GM21529 (cell line): ENCODE data around the gene TMEM52.
"Not testable (repeated sequence)": the region's sequence is repeated elsewhere in the genome, so short reads cannot be mapped to it uniquely, and the experiment has no call there.

Experiments
- ATAC-seq: cut with Tn5 transposase; IDR thresholded peaks from one replicate; pipeline ENCODE4 v1.9.1; 2021; ENCODE audit not compliant: unreplicated experiment

TMEM52 gene

DNA sequence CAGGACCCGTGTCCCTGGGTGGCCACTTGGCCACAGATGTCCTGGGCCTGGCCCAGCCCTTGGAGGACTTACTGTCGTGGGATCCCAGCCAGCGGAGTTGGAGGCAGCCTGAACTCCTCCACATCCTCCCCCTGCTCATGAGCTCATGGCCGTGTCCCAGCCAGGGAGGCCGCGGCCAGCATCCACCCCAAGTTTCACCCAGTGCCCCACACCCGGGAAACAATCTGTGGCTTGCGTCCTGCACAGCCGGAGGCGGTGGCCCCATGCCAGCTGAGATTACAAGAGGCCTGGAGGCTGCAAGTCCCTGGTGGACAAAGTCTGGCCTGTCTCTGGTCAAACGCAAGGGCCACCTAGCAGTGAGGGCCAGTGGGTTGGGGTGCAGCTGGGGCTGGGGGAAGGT, 27.5 kb upstream of the TMEM52 start:
- ATAC-seq = no peak

DNA sequence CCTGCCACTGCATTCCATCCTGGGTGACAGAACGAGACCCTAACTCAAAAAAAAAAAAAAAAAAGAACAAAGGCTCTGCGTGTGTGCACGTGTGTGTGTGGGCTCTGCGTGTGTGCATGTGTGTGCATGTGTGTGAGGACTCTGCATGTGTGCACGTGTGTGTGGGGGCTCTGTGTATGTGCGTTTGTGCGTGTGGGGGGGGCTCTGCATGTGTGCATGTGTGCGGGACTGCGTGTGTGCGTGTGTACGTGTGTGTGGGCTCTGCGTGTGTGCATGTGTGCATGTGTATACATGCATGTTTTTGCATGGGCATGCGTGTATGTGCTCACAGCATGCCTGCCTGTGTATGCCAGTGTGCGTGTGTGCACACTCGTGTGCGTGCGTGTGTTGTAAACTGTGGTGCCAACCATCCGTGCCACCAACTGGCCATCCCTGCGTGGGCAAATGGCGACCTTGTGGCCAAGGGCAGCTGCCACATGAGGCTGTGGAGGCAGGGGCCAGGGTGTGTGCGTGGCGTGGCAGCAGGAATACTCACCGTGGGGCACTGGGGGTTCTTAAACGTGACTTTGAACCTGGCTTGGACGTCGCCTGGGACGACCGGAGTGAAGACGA, 26.8 kb upstream of the TMEM52 start:
- ATAC-seq = no peak

DNA sequence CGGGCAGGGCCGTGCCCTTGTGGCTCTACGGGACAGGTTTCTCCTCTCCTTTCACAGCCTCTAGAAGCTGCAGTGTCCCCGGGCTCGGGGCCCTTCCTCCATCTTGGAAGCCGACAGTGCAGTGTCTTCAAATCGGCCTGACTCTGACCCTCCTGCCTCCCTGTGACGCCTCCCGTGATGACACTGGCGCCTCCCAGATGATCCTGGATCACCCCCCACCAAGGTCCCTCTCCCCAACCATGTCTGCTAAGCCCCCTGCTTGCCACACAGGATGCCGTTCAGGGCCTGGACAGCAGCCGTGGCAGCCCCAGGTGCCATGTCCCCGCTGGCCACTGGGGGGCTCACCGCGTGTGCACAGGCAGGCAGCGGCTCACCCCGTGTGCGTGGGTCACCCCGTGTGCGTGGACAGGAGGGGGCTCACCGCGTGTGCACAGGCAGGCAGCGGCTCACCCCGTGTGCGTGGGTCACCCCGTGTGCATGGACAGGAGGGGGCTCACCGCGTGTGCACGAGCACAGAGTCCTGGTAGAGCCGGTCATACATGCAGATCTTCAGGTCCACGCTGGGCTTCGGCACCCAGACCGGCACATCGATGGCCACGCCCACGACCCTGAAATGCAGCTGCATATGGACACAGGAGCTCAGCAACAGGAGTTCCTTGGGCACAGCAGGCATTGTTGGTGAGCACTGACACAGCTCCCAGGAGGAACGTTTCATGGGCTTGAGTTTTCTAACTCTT, 24.9 kb upstream of the TMEM52 start:
- no peak for ATAC-seq

DNA sequence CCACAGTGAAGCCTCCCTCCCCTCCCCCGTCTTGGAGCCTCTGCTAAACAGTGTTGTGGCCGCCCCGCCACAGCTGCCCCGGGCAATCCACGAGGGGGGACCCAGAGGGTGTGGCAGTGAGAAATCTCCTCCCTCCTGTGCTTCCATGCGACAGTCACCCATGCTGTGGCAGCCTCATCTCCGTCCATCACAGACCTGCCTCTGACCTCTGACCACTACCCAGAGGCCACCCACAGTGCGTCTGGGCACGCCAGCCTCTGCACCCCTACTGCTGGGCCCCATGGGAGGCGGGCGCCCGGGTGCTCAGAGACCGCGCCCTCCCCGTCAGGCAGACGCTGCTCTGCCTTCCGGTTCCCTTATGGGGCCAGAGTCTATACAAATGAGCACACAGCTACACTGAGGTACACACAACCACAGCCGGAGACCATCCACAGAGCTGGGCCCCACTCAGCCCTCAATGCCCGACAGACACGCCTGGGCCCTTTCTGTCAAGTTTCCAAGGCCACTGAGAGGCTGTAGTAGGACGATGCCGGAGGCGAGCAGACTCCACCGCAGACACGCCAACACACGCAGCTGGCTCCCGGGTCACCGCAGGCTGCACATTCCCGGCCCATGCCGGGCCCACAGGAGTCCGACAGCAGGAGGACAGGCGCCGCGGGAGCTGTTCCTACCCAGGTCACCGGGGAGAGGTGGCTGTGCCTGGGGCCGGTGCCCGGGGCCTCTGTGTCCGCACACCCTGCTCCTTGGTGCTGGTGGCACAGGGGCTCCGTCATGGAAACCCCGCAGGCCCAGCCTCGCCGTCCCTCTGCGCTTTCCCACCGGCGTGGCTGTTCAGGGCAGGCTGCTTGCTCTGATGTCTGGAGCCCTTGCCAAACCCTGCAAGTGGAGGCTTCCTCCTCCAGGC, 23.9 kb upstream of the TMEM52 start:
- ATAC-seq = no peak

DNA sequence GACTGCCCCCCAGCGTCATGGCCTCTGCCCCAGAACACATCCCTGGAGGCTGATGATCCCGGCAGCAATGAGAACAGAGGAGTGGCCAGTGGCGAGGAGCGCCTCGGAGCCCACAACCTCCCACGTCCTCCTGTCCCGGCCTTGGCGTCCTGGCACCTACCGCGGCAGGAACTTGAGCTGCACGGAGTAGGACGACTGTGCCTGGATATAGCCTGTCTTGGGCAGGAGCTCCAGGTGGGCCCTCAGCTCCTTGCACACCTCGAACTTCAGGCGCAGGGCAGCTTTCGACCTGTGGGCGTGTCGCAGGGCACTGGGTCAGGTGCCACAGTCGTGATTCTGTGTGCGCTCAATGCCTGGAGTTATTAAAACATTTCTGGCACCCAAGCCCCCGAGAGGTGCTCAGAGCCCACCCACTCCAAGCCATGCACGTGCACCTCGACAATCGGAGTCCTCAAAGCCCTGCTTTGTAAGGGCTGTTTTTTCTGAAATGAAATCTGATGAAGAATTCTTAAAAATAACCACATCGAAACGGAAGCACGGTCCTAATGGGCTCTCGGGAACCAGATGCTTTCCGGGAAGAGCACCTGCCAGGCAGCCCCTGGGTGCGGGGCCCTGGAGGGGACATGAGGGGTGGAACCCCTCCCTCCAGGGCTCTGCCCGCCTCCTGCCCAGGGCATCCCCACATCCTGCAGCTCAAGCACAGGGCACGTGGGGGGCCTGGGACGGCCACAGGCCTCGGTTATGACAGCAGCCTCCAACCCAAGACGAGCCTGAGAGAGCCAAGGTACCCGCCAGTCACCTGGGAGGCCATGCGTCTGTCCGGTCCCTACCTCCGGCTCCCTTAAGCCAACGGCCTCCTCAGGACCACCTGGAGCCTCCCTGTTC, 23.0 kb upstream of the TMEM52 start:
- ATAC-seq = no peak

DNA sequence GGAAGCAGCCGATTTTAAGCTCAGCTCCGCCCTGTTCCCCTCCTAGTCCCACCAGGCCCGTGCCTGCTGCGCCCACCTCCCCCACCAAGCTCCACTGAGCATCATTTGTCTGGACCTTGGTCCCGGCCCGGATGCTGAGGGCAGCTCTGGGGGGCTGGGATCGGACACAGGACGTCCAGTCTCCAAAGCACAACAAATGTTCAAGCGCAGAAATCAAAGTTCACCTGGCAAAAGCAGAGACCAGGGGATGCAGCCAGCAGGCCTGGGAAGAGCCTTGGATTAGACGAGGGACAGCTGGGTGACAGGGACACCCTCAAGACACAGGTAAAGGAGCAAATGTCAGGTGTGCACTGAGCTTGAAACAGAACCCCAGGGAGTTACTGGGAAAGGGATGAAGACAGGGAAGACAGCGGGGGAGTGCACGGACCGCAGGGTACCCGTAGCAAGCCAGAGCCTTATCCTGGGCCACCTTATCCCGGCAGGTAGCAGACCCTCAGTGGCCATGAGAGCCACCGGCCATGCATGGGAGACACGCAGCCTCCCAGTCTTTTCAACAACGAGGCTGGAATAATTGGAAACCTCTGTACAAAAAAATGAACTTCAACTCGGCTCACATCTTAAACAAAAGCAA, 22.2 kb upstream of the TMEM52 start:
- no peak for ATAC-seq

DNA sequence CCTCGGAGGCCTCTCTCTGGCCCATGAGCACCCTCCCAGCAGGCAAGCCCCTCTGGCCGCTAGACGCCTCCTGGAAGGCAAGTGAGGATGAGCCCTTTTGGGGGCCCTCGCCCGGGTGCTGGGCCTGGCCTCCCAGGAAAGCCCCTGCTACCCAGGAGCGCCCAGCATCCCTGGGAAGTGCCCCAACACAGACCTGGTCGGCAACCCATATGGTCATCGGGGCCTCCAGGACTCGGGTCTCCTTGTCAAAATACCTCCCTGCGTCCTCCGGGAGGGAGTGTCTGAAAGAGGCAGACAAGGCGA, 21.0 kb upstream of the TMEM52 start:
- no peak for ATAC-seq

DNA sequence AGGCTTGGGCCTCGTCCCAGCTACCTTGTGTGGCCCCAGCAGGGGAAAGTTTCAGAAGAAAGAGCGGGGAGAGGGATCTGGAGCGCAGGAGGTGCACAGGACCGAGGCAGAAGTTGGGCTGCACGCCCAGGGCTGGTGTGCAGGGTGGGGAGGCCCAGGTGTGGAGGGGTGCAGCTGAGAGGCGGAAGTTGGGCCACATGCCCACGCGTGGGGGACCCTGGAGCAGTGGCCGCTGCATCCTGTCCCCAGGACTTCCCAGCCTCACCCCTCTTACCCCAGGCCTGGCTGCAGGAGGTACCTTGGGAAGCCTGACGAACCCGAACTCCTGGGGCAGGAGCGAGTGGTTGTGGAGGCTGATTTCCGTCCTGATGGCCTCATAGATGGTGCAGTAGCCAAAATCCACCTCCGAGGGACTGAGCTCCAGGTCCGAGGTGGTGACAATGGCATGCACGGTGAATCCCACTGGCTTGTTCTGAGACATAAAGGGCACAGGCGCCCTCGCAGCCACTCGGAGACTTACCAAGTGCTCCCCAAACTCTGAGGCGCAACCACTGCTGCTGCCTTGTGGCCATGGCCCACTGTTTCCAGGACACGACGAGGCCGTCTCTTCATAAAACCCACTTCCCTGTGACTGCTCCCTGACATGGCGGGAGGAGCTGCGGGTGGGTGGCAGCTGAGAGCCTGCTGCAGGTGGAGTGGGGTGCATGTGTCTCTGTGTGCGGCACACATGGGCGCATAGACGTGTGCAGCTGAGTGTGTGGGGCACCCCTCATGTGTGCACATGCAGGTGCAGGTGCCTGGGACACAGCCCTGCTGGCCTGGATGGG, 20.4 kb upstream of the TMEM52 start:
- ATAC-seq = no peak

DNA sequence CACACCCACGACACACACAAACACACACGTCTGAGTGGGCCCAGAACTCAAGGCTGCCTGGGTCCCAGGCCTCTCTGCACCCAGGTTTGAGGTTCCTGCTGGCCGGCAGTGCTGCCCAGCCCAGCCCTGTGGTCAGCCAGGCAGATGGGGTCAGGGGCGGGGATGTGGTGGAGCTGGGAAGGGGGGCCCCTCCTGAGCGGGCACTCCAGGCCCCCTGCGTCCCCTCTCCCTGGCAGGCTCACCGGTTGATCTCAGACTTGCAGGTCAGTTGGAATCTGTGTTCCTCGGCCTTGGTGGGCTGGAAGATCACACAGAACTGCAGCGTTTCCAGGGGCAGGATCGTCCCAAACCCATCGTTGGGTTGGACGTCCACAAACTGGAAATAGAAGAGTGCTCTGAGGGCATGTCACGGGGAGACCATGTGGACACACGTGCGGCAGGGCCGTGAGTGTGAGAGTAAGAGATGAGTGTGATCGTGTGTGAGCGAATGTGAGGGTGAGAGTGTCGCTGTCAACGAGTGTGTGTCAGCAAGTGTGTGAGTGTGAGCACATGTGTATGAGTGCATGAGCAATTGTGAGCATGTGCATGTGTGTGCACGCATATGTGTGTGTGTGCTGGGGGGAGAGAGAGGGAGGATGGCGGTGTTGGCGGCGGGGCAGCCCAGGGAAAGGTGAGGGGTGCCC, 19.7 kb upstream of the TMEM52 start:
- no peak for ATAC-seq

DNA sequence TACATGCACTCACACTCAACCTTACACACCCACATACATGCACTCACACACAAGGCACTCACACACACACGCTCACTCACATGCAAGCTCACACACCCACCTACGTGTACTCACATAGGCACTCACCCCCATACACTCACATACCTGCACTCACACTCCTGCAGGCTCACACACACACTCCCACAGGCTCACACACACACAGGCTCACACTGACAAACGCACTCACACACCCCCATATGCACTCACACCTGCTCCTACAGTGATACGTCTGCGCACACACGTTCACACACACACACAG, 19.1 kb upstream of the TMEM52 start:
- ATAC-seq = no peak

DNA sequence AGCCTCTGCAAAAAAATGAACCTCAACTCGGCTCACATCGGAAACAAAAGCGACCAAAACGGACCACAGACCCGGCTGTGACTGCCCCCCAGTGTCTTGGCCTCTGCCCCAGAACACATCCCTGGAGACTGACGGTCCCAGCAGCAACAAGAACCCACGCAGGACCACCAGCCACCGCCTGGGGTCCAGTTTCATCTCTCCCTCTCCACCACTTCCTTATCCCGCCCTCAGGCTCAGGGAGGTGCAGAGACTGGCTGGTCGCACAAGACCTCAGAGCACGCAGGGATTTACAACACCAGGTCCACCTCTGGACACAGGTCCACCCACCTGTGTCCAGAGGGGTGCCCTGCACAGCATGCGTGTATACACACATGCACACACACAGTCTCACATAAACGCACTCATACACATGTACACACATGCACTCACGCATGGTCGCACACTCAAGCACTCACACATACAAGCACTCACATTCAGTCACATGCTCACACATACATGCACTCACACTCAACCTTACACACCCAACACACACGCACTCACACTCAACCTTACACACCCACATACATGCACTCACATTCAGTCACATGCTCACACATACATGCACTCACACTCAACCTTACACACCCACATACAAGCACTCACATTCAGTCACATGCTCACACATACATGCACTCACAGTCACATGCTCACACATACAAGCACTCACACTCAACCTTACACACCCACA, 18.6 kb upstream of the TMEM52 start:
- no peak for ATAC-seq

DNA sequence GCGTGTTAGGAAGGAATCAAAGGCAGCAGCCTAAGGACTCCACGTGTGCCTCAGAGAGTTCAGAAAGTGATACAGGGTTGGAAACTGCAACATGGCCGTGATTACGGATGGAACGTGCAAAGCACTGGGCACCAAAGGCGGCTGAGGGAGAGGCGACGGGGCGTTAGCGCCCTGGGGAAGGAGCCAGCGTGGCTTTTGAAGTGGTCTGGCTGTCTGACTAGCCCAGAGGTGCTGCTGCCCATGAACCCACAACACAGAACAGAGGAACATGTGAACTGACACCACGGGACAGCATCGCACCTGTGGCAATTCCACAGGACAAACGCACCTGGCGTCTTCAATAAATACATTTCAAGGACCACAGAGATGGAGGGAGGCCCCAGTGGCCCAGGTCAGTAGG, 18.0 kb upstream of the TMEM52 start:
- ATAC-seq = no peak

DNA sequence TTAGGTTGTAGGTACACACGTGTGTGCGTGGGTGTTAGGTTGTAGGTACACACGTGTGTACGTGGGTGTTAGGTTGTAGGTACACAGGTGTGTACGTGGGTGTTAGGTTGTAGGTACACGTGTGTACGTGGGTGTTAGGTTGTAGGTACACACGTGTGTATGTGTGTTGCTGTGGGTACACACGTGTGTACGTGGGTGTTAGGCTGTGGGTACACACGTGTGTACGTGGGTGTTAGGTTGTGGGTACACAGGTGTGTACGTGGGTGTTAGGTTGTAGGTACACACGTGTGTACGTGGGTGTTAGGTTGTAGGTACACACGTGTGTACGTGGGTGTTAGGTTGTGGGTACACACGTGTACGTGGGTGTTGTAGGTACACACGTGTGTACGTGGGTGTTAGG, 15.8 kb upstream of the TMEM52 start:
- not testable (repeated sequence) for ATAC-seq

DNA sequence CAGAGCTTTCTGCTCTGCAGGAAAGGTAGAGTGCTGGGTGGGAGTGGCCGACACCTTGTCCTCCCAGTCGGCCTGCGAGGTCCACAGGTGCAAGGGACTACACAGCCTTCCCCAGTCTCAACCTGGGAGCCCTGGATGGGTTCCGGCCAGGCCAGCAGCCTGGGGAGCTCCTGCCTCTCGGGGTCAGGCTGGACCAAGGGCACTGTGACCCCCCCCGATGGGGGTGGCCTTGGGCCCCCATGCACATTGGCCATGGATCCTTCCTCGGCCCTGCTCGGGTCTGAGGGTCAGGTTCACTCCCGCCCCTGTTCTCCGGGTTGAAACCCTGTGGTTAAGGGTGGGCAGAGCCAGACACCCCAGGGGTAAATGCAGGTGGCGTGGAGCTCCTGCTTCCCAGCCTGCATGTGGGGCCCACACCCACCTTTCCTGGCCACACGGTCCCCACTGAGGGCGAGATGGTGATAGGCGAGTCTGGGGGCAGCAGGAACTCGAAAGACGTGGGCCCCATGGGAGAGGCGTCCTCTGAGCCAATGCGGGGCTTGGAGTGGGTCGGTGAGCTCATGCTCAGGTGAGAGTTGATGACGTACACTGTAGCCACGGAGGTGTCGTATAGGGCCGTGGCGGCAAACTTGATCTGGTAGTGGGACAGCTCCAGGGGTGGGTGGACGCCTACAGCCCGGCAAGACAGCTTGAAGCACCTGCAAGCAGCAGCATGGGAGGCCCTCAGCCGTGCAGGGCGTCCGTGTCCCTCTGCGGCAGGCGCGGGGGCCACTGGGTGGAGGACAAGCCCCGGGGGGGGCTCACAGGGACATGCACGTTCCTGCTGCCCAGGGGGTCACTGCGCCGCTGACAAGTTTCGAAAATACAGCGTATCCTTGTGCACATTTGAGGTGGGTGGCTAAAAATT, 10.8 kb upstream of the TMEM52 start:
- no peak for ATAC-seq

DNA sequence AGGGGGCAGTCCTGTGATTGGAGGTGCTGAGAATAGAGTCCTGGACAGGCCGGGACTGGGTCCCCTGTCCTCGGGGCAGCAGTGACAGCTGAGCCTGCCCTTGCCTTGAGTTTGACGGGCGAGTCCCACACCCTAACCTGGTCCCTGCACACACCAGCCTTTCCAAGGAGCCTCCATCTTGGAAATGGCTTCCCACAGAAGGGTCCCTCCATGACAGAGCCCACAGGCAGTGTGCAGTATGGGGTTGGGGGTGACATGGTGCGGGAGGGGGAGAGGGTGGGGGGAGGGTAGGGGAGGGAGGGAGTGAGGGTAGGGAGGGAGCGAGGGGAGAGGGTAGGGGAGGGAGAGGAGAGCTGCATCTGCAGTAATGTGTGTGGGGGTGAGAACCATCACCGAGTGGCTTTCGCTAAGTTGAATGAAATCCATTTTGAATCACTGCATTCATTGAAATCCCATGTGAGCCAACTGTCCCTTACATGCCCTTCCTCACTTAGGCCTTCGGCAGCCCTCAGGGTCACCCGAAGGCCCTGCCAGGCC, 10.1 kb upstream of the TMEM52 start:
- no peak for ATAC-seq

DNA sequence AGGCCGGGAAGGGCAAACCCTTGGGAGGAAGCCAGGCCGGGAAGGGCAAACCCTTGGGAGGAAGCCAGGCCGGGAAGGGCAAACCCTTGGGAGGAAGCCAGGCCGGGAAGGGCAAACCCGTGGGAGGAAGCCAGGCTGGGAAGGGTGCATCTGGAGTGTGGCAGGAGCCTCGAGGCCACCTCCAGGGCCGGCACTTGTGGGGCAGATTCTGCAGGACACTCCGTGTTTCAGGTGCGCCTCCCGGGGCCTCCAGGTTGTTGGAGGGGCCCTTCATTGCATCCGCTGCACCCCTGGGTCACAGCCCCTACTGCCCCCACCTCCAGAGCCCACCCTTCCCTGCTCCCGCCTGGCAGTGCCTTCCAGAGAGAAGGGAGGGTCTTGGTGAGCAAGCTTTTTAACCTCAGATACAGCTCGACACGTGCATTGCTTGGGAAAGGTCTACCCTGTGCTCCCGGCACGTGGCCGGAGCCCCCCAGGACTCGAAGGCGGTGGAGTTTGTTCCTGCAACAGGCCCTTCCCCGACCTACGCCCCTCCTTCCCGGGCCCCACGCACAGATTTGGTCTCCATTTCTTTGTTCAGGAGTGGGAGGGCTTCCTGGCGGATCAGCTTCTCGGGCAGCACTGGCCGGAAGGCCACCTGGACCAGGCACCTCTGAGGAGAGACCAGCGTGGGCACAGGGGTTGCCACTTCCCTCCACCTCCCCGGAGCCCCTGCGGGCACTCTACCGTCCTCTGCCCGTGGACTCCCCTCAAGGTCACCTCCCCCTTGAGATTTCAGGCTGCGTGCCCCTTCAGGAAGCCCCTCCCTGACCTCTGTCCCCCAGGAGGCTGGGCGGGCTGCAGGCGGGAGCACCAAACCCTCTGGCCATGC, 9.4 kb upstream of the TMEM52 start:
- no peak for ATAC-seq

DNA sequence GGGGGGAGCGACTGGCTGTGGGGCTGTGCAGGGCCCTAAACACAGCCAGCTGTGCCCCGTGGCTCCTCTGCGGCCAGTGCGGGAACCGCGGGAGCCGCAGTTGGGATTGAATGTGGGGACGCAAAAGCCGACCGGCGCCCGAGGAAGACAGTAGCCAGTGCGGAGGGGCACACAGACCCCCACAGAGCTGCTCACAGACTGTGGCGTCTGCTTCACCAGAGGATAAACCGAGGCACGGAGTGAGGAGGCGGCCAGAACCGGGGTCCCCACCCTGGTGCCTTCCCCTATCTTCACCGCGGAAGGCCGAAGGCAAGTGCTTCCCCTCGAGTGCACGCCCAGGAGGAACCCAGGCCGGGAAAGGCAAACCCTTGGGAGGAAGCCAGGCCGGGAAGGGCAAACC, 8.7 kb upstream of the TMEM52 start:
- ATAC-seq = no peak
